AG09319 (cell line): ENCODE results near the gene ZMYND15.

ENCODE experiments used
- DNase-seq: peaks from one replicate; pipeline ENCODE4 v3.0.0-alpha.2; 2010; ENCODE audit warnings: low read depth; ENCODE audit errors: extremely low read depth
- CTCF ChIP-seq: IDR thresholded peaks from 2 replicates; pipeline ENCODE4 v1.5.1; 2011; ENCODE audit warnings: low read depth, mild to moderate bottlenecking, inconsistent platforms, low read length, moderate library complexity

ZMYND15 gene

GRCh38 chr17:4740025-4740351 is 355 bp downstream of the ZMYND15 start:
- TF ChIP-seq CTCF: no peak

DNA sequence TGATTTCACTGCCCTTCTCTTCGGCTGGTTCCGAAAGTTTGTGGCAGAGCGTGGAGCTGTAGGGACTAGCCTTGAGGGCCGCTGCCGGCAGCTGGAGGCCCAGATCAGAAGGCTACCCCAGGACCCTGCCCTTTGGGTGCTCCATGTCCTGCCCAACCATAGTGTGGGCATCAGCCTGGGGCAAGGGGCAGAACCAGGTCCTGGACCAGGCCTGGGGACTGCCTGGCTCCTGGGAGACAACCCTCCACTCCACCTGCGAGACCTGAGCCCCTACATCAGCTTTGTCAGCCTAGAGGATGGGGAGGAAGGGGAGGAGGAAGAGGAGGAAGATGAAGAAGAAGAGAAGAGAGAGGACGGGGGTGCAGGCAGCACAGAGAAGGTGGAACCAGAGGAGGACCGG is 951 bp downstream of the ZMYND15 start:
- no peak for TF ChIP-seq CTCF

More at GRCh38 chr17:4740025-4740351, 355 bp downstream of the ZMYND15 start:
- no peak for DNase-seq

GRCh38 chr17:4741544-4741943 is 1.9 kb downstream of the ZMYND15 start:
- TF ChIP-seq CTCF: no peak
- DNase-seq: no peak

More for the DNA sequence above, 951 bp downstream of the ZMYND15 start:
- DNase-seq: no peak

DNA sequence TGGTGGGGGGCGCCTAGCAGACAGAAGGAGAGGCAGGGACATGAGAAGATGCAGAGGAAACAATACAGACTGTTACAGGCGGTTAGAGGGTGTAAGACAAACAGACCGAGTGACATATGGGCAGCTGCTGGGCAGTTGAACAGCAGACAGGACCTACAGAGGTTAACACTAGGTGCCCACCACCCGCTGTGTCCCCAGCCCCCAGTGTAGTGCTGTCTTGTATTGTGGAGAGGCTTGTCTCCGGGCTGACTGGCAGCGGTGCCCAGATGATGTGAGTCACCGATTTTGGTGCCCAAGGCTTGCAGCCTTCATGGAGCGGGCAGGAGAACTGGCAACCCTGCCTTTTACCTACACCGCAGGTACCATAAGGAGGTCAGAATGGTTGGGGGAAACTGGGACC is 2.5 kb downstream of the ZMYND15 start:
- DNase-seq: no peak
- TF ChIP-seq CTCF: no peak

GRCh38 chr17:4742629-4743028 is 3.0 kb downstream of the ZMYND15 start:
- no peak for DNase-seq
- no peak for TF ChIP-seq CTCF

DNA sequence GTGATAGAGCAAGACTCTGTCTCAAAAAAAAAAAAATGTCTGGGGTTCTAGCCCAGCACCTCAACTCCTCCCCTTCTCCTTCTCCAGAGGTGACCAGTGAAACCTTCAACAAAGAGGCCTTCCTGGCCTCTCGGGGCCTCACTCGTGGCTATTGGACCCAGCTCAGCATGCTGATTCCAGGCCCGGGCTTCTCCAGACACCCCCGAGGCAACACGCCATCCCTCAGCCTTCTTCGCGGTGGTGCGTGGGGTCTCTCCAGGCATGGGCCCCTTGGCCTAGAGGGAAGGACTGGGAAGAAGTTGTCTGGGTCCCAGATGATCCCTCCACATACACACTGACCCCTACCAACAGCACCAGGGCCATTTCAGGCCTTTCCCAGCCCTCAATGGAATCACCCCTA is 3.6 kb downstream of the ZMYND15 start:
- DNase-seq: no peak
- no peak for TF ChIP-seq CTCF

DNA sequence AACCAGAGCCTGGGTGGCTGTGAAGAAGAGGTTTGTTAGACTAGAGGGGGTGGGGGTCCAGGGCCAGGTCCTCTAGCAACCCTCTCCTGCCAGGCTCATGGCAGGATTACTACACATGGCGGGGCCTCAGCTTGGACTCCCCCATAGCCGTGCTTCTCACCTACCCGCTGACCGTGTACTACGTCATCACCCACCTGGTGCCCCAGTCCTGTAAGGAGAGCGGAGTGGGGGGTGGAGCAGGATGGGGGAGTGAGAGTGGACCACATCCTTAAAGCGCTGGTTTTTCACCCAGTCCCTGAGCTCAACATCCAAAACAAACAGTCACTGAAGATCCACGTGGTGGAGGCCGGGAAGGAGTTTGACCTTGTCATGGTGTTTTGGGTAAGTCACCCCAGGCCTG is 4.3 kb downstream of the ZMYND15 start:
- DNase-seq: no peak
- TF ChIP-seq CTCF: no peak
